ENCODE results near the gene NCOA1.

Gene NCOA1

GRCh38 chr2:24743924-24744323 lies 252.9 kb downstream of the NCOA1 start:
- no peak overlapping the region for H3K4me3 ChIP-seq (replicated peaks; ENCODE audit: low read depth, low read length)
- DNase-seq (ENCODE audit: extremely low read depth, low read depth), result no peak
- TF ChIP-seq CTCF (IDR thresholded peaks at IDR 0.05; ENCODE audit: low read depth, low read length, missing control alignments), result no peak

DNA sequence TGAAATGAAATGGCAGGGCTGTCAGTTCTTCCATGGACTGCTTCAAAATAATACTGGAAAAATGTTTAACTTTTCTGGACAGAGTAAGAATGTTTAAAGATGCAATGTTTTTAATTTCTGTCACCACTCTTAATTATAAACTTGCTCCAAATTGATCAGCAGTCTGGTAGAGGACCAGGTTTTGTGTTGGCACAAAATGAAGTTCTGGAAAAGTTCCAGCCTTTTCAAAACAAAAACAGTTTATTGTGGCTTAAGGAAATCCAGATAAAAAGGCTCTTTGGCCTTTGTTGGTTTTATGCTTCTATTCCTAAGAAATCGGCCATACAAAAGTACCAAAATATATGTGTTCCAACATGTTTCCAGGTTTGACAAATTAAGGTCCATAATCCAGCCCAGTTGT lies 253.3 kb downstream of the NCOA1 start:
- H3K4me3 ChIP-seq (replicated peaks; ENCODE audit: low read depth, low read length), result no peak overlapping the region
- TF ChIP-seq CTCF (IDR thresholded peaks at IDR 0.05; ENCODE audit: low read depth, low read length, missing control alignments), result no peak
- DNase-seq (ENCODE audit: extremely low read depth, low read depth), result no peak

DNA sequence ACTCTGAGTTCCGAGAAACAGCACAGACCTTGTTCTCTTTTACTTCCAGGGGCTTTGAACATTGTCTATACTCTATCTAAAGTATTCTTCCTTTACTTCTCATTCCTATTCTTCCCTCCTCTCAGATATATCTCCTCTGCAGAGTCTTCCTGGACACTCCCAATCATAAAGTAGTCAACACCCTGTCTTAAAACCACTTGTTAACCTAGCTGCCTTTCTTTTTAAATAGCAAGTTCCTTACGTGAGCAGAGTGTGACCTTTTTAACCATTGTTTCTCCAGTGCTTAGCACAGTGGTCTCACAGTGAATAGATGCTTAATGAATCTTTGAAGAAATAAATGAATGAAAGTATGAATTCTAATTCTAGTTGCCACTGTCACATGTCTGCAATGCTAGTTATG lies 254.8 kb downstream of the NCOA1 start:
- DNase-seq (ENCODE audit: extremely low read depth, low read depth), result no peak
- no peak for TF ChIP-seq CTCF (IDR thresholded peaks at IDR 0.05; ENCODE audit: low read depth, low read length, missing control alignments)
- no peak overlapping the region for H3K4me3 ChIP-seq (replicated peaks; ENCODE audit: low read depth, low read length)

DNA sequence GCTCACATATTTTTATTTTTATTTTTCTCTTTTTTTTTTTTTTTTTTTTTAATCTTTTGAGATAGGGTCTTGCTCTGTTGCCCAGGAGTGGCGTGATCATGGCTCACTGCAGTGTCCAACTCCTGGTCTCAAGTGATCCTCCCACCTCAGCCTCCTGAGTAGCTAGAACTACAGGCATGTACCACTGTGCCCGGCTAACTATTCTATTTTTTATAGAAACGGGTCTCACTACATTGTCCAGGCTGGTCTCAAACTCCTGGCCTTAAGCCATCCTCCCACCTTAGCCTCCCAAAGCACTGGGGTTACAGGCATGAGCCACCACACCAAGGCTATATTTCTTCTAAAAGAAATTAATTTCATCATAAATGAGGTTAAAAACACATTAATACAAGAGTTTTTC lies 256.2 kb downstream of the NCOA1 start:
- no peak for DNase-seq (ENCODE audit: extremely low read depth, low read depth)
- no peak for TF ChIP-seq CTCF (IDR thresholded peaks at IDR 0.05; ENCODE audit: low read depth, low read length, missing control alignments)
- H3K4me3 ChIP-seq (replicated peaks; ENCODE audit: low read depth, low read length), result no peak overlapping the region

DNA sequence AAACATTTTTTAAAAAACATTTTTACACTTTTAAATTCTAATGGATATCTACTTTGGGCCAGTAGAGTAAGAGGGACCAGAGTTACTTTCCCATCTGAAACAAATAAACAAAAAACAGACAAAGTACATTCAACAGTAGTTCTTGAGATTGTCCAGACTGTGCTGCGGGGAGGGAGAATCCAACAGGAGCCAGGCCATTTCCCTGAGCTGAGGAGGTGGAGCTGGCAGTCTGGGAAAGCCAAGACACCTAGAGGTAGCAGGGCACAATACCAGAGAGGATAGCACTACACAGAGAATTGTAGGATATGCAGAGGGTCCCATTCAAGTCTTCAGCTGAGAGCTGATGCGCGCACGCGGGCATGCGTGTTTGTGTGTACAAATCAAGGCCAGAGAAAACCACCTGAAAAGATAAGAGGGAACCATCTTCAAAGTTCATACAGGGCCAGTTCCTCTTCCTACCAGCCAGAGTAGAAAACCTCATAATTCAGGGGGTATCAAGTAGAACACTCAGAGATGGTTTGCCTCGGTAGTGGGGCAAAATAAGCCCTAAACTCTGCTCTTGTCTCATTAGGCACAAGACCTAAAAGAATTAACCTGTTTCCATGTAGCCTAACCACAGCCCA lies 258.1 kb downstream of the NCOA1 start:
- no peak overlapping the region for H3K4me3 ChIP-seq (replicated peaks; ENCODE audit: low read depth, low read length)
- no peak for TF ChIP-seq CTCF (IDR thresholded peaks at IDR 0.05; ENCODE audit: low read depth, low read length, missing control alignments)
- no peak for DNase-seq (ENCODE audit: extremely low read depth, low read depth)

- no peak for DNase-seq (ENCODE audit: extremely low read depth, low read depth)
- H3K4me3 ChIP-seq (replicated peaks; ENCODE audit: low read depth, low read length), result no peak overlapping the region
- no peak for TF ChIP-seq CTCF (IDR thresholded peaks at IDR 0.05; ENCODE audit: low read depth, low read length, missing control alignments)
Measured at GRCh38 chr2:24754985-24755705, 264.1 kb downstream of the NCOA1 start.
